Nephron (organoid): ENCODE data around the gene NKX1-2.
A peak's percentile ranks its signal among the peaks of the same experiment; 100 is the strongest.

Experiments
- H3K27ac Mint-ChIP-seq, 3 experiments: 2 replicates each; pipeline ENCODE4 v1.8.0; 2020; ENCODE audit warnings: mixed read lengths in 3 of 3, mild to moderate bottlenecking in 2 of 3, moderate library complexity in 1 of 3
- H3K27me3 Mint-ChIP-seq: 2 replicates; pipeline ENCODE4 v1.8.0; 2021; ENCODE audit warnings: low read depth, mild to moderate bottlenecking, moderate library complexity, mixed read lengths
- H3K36me3 Mint-ChIP-seq: 2 replicates; pipeline ENCODE4 v1.8.0; 2020; ENCODE audit warnings: low read depth, mixed read lengths
- H3K4me1 Mint-ChIP-seq: 2 replicates; pipeline ENCODE4 v1.8.0; 2020; ENCODE audit warnings: mixed read lengths
- H3K4me3 Mint-ChIP-seq, 3 experiments: 2 replicates each; pipeline ENCODE4 v1.8.0; 2020; ENCODE audit warnings: mild to moderate bottlenecking in 3 of 3, mixed read lengths in 3 of 3, moderate library complexity in 2 of 3
- H3K9me3 Mint-ChIP-seq: 2 replicates; pipeline ENCODE4 v1.8.0; 2020; ENCODE audit warnings: mixed read lengths
- CTCF ChIP-seq, 3 experiments: fragments of 200-600 bp; sonication (generic); IDR thresholded peaks; one replicate each; pipeline ENCODE4 v1.5.0; 2021; ENCODE audit warnings: antibody characterized with exemption in 3 of 3; ENCODE audit not compliant: unreplicated experiment in 3 of 3

NKX1-2 gene

GRCh38 chr10:124468624-124469023, 18.8 kb upstream of the NKX1-2 start:
- H3K9me3 Mint-ChIP-seq = no peaks in the 10 kb centered on the region
- H3K4me3 Mint-ChIP-seq = no peak overlapping the region
- H3K27ac Mint-ChIP-seq = no peak overlapping the region
- H3K4me1 Mint-ChIP-seq = no peaks in the 10 kb centered on the region
- no peaks in the 10 kb centered on the region for H3K36me3 Mint-ChIP-seq
- no peak for TF ChIP-seq CTCF (IDR thresholded peaks at IDR 0.05; ENCODE audit: unreplicated experiment in 3 of 3)
- H3K27me3 Mint-ChIP-seq = no peaks in the 10 kb centered on the region

GRCh38 chr10:124467165-124467564, 17.3 kb upstream of the NKX1-2 start:
- Mint-ChIP-seq H3K27me3 (no peaks in the 10 kb centered on the region), H3K36me3 (no peaks in the 10 kb centered on the region), H3K27ac (no peak overlapping the region), H3K9me3 (no peaks in the 10 kb centered on the region), H3K4me1 (no peaks in the 10 kb centered on the region), H3K4me3 (no peak overlapping the region)
- no peak for TF ChIP-seq CTCF (IDR thresholded peaks at IDR 0.05; ENCODE audit: unreplicated experiment in 3 of 3)

GRCh38 chr10:124465777-124466488, 16.1 kb upstream of the NKX1-2 start:
- no peaks in the 10 kb centered on the region for H3K36me3 Mint-ChIP-seq
- no peak overlapping the region for H3K27ac Mint-ChIP-seq
- H3K27me3 Mint-ChIP-seq = no peaks in the 10 kb centered on the region
- H3K4me3 Mint-ChIP-seq = no peak overlapping the region
- H3K9me3 Mint-ChIP-seq = no peaks in the 10 kb centered on the region
- H3K4me1 Mint-ChIP-seq = no peaks in the 10 kb centered on the region
- no peak for TF ChIP-seq CTCF (IDR thresholded peaks at IDR 0.05; ENCODE audit: unreplicated experiment in 3 of 3)

- Mint-ChIP-seq H3K9me3 (no peaks in the 10 kb centered on the region), H3K4me3 (no peak overlapping the region)
Observed at GRCh38 chr10:124465003-124465776, 15.4 kb upstream of the NKX1-2 start.

GRCh38 chr10:124464028-124464965, 14.5 kb upstream of the NKX1-2 start:
- Mint-ChIP-seq H3K4me3 (peak overlapping the region; percentile 37 to 51 (median 45)), H3K9me3 (no peaks in the 10 kb centered on the region), H3K4me1 (no peaks in the 10 kb centered on the region), H3K27ac (peak overlapping the region in 1 of 3 experiments; percentile 39), H3K27me3 (peaks cover 11% of the 10 kb centered on the region), H3K36me3 (no peaks in the 10 kb centered on the region)
- TF ChIP-seq CTCF (IDR thresholded peaks at IDR 0.05; ENCODE audit: unreplicated experiment in 3 of 3) = no peak

More at GRCh38 chr10:124465003-124465776, 15.4 kb upstream of the NKX1-2 start:
- Mint-ChIP-seq H3K4me1 (no peaks in the 10 kb centered on the region), H3K27me3 (peaks cover 3% of the 10 kb centered on the region), H3K27ac (peak overlapping the region in 1 of 3 experiments; percentile 39), H3K36me3 (no peaks in the 10 kb centered on the region)
- TF ChIP-seq CTCF (IDR thresholded peaks at IDR 0.05; ENCODE audit: unreplicated experiment in 3 of 3) = no peak
